Measurements from ENCODE around the gene LDB2.

LDB2 gene

DNA sequence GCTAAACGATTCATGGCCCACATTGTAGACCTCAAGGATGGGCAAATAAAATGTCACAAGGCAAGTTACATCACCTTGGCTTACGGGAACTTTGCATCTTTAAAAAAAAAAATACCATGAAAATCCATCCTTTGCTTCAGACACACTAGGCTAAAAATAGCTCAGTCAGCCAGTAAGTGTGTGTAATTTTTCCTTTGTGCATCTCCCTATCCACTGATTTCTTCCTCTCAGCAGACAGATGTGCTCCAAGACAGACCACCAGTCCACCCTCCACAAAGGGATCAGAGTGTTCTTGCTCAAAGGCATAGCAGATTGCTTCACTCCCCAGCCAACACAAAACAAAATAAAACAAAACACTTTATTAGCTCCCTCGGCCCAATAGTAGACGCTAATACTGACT, 14.6 kb downstream of the LDB2 start:
- no peak for DNase-seq

DNA sequence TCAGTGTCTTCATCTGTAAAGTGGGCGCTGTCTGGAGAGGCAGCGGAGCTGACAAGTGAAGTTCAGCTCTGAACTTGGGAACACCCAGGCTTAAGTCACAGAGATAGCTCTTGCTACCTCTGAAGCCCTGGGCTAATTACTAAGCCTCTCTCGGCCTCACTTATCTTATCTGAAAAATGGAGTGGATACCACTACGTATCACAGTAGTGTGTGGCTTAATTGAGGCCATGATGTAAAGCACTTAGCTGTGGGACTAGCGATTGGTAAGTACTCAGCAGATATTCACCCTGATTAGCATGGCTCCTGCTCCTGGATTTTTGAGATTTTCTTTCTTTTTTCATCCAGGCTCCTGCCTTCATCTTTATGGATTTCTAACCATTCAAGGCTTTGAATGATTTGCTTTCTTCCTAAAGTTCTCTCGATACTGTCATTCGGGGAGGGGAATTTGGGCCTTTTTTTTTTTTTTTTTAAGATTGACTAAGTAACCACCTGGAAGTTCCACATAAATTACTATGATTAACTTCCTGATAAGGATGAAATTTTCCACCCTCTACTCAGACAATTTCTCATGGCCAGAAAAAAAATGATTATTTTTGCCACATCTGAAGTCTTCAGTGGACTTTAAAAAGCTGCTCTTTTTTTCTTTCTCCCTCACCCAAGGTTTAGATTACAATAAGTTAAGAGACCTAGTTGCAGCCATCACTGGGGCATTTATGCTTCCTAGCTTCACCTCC, 17.1 kb downstream of the LDB2 start:
- no peak for DNase-seq

DNA sequence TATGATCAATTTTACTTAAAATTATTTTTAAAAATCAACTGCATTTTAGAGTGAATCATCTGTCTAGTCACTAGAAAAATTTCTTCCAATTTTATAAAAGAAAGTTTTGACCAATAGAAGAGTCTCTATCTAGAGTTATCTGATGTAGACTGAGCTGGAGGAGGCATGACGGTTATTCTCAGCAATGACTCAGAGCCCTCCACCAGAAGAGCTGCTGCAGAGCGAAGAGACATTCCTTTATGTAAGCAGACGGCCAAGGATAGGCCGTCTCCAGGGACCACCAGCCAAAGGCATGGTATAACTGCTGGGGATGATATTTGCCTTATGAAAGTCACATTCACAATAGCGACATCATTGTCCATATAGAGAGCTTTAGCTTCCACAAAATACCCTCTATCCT, 23.0 kb downstream of the LDB2 start:
- DNase-seq = no peak

GRCh38 chr4:16869594-16870245, 28.7 kb downstream of the LDB2 start:
- no peak for DNase-seq

DNA sequence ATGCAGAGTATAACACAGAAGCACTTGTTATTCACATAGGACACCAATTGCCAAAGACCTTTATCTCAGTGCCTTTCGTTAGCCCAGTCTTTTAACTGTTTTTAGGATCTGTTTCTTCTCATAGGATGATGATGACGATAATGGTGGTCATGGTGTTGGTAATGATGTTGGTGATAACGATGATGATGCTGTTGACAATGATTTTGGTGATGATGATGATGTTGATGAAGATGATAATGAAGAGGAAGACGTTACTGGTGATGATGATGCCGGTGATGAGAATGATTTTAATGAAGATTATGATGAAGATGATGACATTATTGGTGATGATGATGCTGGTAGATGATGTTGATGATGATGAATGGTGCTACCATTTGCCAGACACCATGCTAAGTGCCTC, 29.8 kb downstream of the LDB2 start:
- DNase-seq = no peak

DNA sequence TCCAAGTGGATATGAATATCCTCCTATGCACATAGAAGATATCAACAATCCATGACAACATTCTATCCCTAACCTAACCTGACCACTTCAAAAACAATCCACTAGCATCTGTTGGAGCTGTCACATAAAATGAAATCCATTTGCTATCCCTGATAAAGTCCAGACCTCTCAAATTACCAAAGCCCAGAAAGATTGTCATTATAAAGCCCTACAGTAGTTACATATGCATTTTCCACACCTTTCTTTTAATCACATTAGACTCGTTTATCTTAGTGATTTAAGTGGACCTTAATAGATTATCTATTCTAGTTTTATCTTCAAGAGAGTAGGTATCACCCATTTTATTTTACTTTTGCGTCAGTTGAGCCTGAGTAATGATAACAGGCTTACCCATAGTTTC, 30.6 kb downstream of the LDB2 start:
- no peak for DNase-seq

GRCh38 chr4:16866974-16867373, 31.5 kb downstream of the LDB2 start:
- no peak for DNase-seq

DNA sequence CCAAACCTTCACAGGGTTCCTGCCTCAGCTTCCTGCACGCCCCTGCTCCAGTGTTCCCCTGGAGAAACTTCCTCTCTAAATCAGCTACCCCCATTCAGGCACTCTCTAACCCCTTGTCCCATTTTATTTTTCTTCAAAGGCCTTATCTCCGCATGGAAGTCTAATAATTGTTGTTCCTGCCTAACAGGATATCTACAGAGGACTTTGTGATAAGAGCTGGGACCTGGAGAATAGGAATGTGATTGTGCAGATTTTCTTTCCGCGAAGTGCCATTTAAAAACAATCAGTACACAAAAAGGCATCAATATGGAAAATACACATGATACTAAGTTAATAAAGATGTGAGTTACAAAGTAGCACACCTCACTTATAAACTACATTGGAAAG, 32.6 kb downstream of the LDB2 start:
- DNase-seq = no peak

DNA sequence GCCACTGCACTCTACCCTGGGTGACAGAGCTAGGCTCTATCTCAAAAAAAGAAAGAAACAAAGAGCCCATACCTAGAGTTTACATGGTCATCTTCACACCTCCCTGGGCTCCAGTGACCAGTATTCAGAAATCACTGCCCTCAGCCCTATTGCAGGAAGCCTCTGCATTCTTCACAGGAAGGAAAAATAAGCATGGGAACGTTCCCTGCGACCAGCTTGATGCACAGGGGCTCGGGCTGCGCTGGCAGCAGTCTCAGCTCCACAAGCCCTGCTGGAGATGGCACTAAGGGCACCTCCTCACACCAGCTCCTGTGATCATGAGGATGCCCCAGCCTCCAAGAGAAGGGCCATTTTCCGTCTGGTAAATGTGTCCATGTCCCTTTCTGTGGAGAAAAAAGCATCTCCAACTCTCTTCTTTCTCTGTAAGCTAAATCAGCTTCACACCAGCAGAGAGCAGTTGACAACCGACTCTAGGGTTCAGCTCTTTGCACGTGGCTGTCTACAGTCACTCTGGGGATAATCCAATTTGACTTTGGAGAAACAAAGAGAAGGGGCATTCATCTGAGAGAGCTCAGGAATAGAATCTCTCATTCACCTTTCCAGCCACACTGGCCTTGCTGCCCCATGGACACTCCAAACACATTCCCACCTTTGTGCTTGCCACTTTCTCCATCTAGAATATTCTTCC, 33.1 kb downstream of the LDB2 start:
- DNase-seq = no peak

DNA sequence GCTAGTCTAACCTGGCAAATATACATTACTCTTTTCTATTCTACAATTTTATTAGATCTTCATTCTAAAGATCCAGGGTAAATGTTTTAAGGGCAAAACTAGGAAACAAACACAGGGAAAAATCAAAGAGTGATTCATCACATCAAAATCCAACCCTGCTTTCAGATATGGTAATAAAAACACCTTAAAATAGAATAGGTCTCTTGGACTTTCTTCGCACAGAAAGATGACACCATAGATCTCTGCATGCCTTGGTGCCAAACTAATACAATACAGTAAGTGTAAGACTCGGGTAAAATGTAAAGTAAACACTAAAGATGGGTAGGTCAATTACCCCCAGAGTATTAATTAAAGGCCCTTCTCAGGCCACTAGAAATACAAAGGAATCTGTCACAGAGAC, 34.2 kb downstream of the LDB2 start:
- no peak for DNase-seq

GRCh38 chr4:16862697-16863096, 35.7 kb downstream of the LDB2 start:
- no peak for DNase-seq

DNA sequence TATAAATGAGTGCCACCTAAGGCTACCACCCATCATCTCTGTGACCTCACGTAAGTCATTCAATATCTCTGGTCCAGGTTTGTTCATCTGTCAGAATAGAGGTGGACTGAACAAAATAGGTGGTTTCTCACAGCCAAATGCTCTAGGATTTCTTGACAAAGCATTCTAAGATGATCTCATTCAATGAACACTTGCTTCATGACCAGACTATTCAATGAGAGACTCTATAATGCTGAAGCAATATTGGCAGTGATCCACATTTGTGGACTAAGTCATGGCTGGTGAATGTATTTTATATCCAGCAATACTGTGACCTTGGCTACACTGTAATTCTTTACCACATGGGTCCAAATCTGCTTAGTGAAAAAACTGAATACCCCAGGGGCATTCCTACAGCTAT, 37.9 kb downstream of the LDB2 start:
- DNase-seq = no peak

- DNase-seq = no peak
Observed at GRCh38 chr4:16859031-16859430, 39.4 kb downstream of the LDB2 start.

- DNase-seq = no peak
Observed at GRCh38 chr4:16858275-16858752, 40.1 kb downstream of the LDB2 start.

DNA sequence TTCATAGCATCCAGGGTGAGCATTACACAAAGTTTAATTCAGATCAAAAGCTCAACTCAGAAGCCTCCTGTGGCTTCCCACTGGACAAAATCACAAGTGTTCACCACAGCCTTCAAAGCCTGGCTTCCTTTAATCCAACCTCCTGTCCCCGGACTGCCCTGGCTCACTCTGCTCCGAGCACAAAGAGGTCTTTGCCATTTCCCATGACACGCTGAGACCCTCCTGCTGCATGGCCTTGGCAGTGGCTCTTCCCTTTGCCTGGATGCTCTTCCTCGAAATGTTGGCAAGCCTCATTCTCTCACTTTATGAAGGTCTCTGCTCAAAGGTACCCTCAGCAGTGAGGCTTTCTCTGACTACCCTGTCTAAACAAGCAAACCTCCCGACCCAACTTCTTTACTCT, 41.0 kb downstream of the LDB2 start:
- DNase-seq = no peak

DNA sequence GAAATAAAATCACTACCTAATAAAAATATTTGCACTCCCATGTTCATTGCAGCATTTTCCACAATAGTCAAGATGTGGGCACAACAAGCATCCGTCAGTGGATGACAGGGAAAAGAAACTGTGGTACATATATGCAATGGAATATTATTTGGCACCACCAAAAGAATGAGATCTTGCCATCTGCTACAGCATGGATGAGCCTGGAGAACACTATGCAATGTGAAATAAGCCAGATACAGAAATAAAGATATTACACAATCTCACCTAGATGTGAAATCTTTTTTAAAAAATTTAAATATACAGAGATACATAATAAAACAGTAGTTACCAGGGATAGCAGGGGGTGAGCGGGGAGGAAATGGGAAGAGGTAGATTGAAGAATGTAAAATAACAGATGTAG, 44.8 kb downstream of the LDB2 start:
- no peak for DNase-seq

- no peak for DNase-seq
Observed at GRCh38 chr4:16852644-16853043, 45.8 kb downstream of the LDB2 start.

- no peak for DNase-seq
Observed at GRCh38 chr4:16852228-16852627, 46.2 kb downstream of the LDB2 start.

DNA sequence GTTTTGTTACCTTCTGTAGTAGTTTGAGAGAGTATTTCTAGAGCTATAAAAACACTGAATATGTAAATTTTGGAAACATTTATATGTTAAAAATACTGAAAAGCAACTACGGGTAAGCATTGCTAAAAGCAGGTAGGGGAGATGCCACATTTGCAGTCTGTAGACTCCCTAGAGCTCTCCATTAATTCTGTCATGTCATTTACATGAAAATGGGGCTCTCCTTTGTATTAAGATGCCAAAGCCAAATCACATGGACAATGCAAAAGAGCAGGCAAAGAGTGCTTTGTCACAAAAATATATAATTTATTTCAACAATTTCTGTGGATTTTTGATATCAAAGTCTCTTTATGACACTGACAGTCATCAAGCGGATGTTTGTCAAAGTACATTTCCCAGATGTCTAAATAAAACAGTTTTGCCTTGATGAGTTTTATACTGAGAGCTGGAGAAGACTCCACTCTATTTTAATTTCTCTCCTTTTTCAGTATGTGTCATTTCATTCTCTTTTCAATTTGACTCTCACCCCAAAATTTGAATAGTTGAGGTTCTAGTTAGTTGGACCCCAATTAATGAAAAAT, 51.8 kb downstream of the LDB2 start:
- DNase-seq = no peak

GRCh38 chr4:16844816-16845586, 53.4 kb downstream of the LDB2 start:
- DNase-seq = no peak

- peak; percentile 47 for DNase-seq
Observed at GRCh38 chr4:16843831-16844508, 54.5 kb downstream of the LDB2 start.

DNA sequence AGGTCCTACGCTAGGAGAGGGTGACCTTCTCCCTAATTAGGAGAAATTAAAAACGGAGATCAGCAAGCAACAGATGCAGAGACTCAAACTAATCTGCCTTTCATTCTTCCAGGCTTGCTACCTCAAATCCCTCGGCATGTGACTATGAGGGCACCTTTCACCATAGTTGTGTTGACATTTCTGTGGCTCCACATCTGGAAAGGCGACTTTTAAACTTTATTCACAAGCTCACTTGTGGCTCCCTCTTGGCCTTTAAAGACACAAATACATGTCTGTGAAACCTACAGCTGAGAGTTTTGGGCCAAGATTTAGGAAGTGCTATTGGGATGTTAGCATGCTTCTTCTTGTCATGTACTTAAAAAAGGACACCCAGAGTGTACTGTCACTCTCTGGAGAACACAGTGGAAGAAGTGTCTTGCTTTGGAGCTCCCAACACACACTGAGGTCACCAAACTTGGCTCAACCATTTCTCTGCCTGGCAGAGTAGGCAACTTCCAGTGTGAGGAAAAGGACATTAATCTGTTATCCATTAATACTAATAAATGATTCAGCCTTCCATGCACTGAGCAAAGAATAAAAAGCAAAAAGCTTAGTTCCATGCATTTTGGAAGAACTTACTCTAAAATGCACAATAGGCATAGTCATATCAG, 60.1 kb downstream of the LDB2 start:
- no peak for DNase-seq

All from inflammatory macrophage treated with lipopolysaccharide for 4 hours (primary cell).